Hepatocyte (in vitro differentiated cells): Measurements from ENCODE around the gene PTPRT.

ENCODE experiments used
- EZH2 ChIP-seq: fragments of 200-600 bp; sonication (generic); IDR thresholded peaks from 2 replicates; pipeline ENCODE4 v1.6.1; 2016; ENCODE audit warnings: antibody characterized with exemption, mild to moderate bottlenecking, borderline replicate concordance
- EZH2phosphoT487 ChIP-seq: fragments of 200-600 bp; sonication (generic); IDR thresholded peaks from one replicate; pipeline ENCODE4 v1.6.1; 2018; ENCODE audit warnings: antibody characterized with exemption, mild to moderate bottlenecking, low read depth, moderate library complexity; ENCODE audit not compliant: unreplicated experiment, severe bottlenecking
- TF ChIP-seq, protein P1 (sequence below): fragments of 200-600 bp; sonication (generic); IDR thresholded peaks from 2 replicates; pipeline ENCODE4 v1.5.1; 2016; ENCODE audit warnings: antibody characterized with exemption, mild to moderate bottlenecking; ENCODE audit not compliant: poor library complexity

DNA sequence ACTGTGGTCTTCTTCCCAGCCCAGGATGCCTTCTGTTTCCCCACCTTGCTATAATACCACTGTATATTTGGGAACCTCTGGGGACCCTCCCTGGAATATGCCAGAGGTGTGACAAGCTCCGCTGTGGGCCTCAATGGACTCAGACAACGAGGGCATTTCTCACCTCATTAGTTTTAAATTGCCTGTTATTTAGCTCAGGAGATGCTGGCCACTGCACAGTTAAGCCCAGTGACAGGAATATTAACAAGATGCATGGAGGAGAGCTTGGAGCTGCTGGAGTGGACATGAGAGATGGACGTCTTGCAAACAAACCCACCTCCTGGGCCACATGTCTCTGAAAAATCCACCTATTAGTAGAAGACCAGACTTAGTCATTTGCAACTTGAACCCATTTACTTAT is 1136.4 kb downstream of the PTPRT start:
- TF ChIP-seq EZH2phosphoT487 (no peak), EZH2 (no peak)
- TF ChIP-seq, protein P1, sequence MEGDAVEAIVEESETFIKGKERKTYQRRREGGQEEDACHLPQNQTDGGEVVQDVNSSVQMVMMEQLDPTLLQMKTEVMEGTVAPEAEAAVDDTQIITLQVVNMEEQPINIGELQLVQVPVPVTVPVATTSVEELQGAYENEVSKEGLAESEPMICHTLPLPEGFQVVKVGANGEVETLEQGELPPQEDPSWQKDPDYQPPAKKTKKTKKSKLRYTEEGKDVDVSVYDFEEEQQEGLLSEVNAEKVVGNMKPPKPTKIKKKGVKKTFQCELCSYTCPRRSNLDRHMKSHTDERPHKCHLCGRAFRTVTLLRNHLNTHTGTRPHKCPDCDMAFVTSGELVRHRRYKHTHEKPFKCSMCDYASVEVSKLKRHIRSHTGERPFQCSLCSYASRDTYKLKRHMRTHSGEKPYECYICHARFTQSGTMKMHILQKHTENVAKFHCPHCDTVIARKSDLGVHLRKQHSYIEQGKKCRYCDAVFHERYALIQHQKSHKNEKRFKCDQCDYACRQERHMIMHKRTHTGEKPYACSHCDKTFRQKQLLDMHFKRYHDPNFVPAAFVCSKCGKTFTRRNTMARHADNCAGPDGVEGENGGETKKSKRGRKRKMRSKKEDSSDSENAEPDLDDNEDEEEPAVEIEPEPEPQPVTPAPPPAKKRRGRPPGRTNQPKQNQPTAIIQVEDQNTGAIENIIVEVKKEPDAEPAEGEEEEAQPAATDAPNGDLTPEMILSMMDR, result no peak
